ENCODE data around the gene FOXP3. TPM values are rescaled to one million over a fixed set of nuclear protein-coding genes. Genes with fewer than 3 reads are reported as not detected.

Gene FOXP3
- total RNA-seq, 1 experiment from 2014 or later: 0.68 TPM

- Histone ChIP-seq H3K79me1 (ENCODE audit: insufficient read depth, low read depth, low read length, poor library complexity, severe bottlenecking) (no peaks in the 10 kb centered on the region), H3K56ac (ENCODE audit: insufficient read length, low read depth, low read length) (no peak overlapping the region), H3T11ph (ENCODE audit: low read length) (no peak overlapping the region), H2BK5ac (ENCODE audit: insufficient read length, low read length) (no peak overlapping the region), H4K20me1 (ENCODE audit: control insufficient read depth, insufficient read depth, insufficient read length) (no peaks in the 10 kb centered on the region), H3K23ac (ENCODE audit: insufficient read length, low read depth, low read length) (no peak overlapping the region), H3K4me1 (ENCODE audit: insufficient read depth, low read length) (no peaks in the 10 kb centered on the region), H3K9me3 (ENCODE audit: control insufficient read depth, low read depth, low read length) (peaks cover 15% of the 10 kb centered on the region), H3K9ac (ENCODE audit: extremely low read depth, insufficient read length, low read length) (no peak overlapping the region), H2AFZ (ENCODE audit: low read length) (no peak overlapping the region), H3K27ac (ENCODE audit: insufficient read length, low read depth, low read length) (no peak overlapping the region), H2BK20ac (ENCODE audit: low read depth, low read length, poor library complexity, severe bottlenecking) (no peak overlapping the region), H3K4me2 (ENCODE audit: insufficient read depth, insufficient read length, low read length) (no peak overlapping the region), H3K23me2 (ENCODE audit: insufficient read length, low read depth, low read length, poor library complexity, severe bottlenecking) (no peaks in the 10 kb centered on the region), H3K79me2 (ENCODE audit: insufficient read depth, low read length) (no peaks in the 10 kb centered on the region), H4K8ac (replicated peaks; ENCODE audit: insufficient read length, low read depth, low read length) (no peak overlapping the region), H2BK120ac (ENCODE audit: low read depth, low read length, poor library complexity, severe bottlenecking) (no peak overlapping the region), H2AK5ac (ENCODE audit: insufficient read length, low read length) (no peak overlapping the region), H3K27me3 (ENCODE audit: insufficient read depth, low read length) (no peaks in the 10 kb centered on the region), H2BK15ac (ENCODE audit: low read depth, low read length) (no peak overlapping the region), H4K91ac (ENCODE audit: insufficient read length, low read depth, low read length) (no peak overlapping the region), H4K5ac (ENCODE audit: insufficient read length, low read depth, low read length) (no peak overlapping the region), H3K14ac (ENCODE audit: insufficient read depth, low read length) (no peak overlapping the region), H2BK12ac (ENCODE audit: insufficient read length, low read depth, low read length) (no peak overlapping the region), H3K18ac (ENCODE audit: insufficient read length, low read depth, low read length) (no peak overlapping the region), H3K4ac (ENCODE audit: low read depth, low read length) (no peak overlapping the region)
- Mint-ChIP-seq H3K4me1 (peaks cover 8 to 12% of the 10 kb centered on the region in 2 experiments), H3K4me3 (no peak overlapping the region), H3K27ac (no peak overlapping the region), H3K27me3 (ENCODE audit: low read depth) (peaks cover 14% of the 10 kb centered on the region), H3K9me3 (peaks cover 71 to 73% of the 10 kb centered on the region in 2 experiments), H3K36me3 (ENCODE audit: insufficient read depth in 1 of 3, low read depth in 3 of 3) (peaks cover 5 to 16% (median 10%) of the 10 kb centered on the region in 3 experiments)
- no peak for TF ChIP-seq CTCF (conservative IDR thresholded peaks at IDR 0.05)
- no peak for DNase-seq
- no CpG with 5 or more reads among the region's 9 CpGs for WGBS (ENCODE audit: extremely low coverage, insufficient read length, low lambda C conversion rate)
Measured at GRCh38 chrX:49256268-49256995, 8.1 kb downstream of the FOXP3 start.
